PC-3 (cell line): Measurements from ENCODE around the gene ZNF358. TPM values are rescaled to one million over a fixed set of nuclear protein-coding genes. Genes with fewer than 3 reads are reported as not detected.

Experiments
- ATAC-seq: fragments of 200-7000 bp; cut with Tn5 transposase; 2 replicates; pipeline ENCODE4 v1.9.1; 2020; ENCODE audit warnings: mild to moderate bottlenecking, moderate library complexity
- BruUV-seq: library from RNA; stranded (reverse); fragments of 400-500 nt; replicated peaks from 2 replicates; lab custom pipeline; 2021; lab: Mats Ljungman, UMichigan
- CTCF ChIA-PET: fragments of 300-600 bp; sonication (Branson Sonifier 250); formaldehyde crosslinking; loops from one replicate; lab custom pipeline; 2022; ENCODE audit warnings: antibody characterized with exemption; lab: Charles Lee
- POLR2A ChIA-PET: fragments of 300-600 bp; sonication (Branson Sonifier 250); formaldehyde crosslinking; loops from one replicate; lab custom pipeline; 2022; ENCODE audit warnings: antibody characterized with exemption; ENCODE audit not compliant: unreplicated experiment; lab: Charles Lee
- DNase-seq: peaks from one replicate; pipeline ENCODE4 v3.0.0-alpha.2; 2015
- H2AFZ ChIP-seq: fragments of 300-600 bp; sonication (generic); 2 replicates; pipeline ENCODE4 v1.6.0; 2016; ENCODE audit warnings: antibody characterized with exemption, low read length
- H3F3A ChIP-seq: fragments of 300-600 bp; sonication (generic); one replicate; pipeline ENCODE4 v1.6.0; 2017; ENCODE audit warnings: antibody characterized with exemption, low read length, control low read depth, mild to moderate bottlenecking; ENCODE audit not compliant: unreplicated experiment
- H3K27ac ChIP-seq: fragments of 300-600 bp; sonication (generic); 2 replicates; pipeline ENCODE4 v1.5.1; 2016; ENCODE audit warnings: mild to moderate bottlenecking, low read length
- H3K27me3 ChIP-seq: fragments of 300-600 bp; sonication (generic); 2 replicates; pipeline ENCODE4 v1.6.1; 2016; ENCODE audit warnings: low read length, mixed read lengths
- H3K36me3 ChIP-seq: fragments of 300-600 bp; sonication (generic); 2 replicates; pipeline ENCODE4 v1.6.1; 2016; ENCODE audit warnings: low read depth, mixed run types, low read length, mixed read lengths
- H3K4me1 ChIP-seq: fragments of 300-600 bp; sonication (generic); 2 replicates; pipeline ENCODE4 v1.5.1; 2016; ENCODE audit warnings: low read length; ENCODE audit not compliant: insufficient read depth
- H3K4me2 ChIP-seq: fragments of 300-600 bp; sonication (generic); 2 replicates; pipeline ENCODE4 v1.6.0; 2016; ENCODE audit warnings: low read length
- H3K4me3 ChIP-seq: fragments of 300-600 bp; sonication (generic); 2 replicates; pipeline ENCODE4 v1.5.1; 2016; ENCODE audit warnings: mild to moderate bottlenecking, low read length, mixed read lengths
- H3K79me2 ChIP-seq: fragments of 300-600 bp; sonication (generic); 2 replicates; pipeline ENCODE4 v1.6.1; 2017; ENCODE audit warnings: low read length, mixed read lengths
- H3K9ac ChIP-seq: fragments of 300-600 bp; sonication (generic); 2 replicates; pipeline ENCODE4 v1.6.0; 2016; ENCODE audit warnings: mild to moderate bottlenecking, low read length
- H3K9me2 ChIP-seq: fragments of 300-600 bp; sonication (generic); replicated peaks from 2 replicates; pipeline ENCODE4 v1.6.1; 2016; ENCODE audit warnings: mixed run types, low read length, mixed read lengths
- H3K9me3 ChIP-seq: fragments of 300-600 bp; sonication (generic); 2 replicates; pipeline ENCODE4 v1.6.1; 2016; ENCODE audit warnings: low read length, mixed read lengths
- H4K20me1 ChIP-seq: fragments of 300-600 bp; sonication (generic); 2 replicates; pipeline ENCODE4 v1.6.1; 2016; ENCODE audit warnings: low read length, mixed read lengths
- CTCF ChIP-seq: fragments of 300-600 bp; sonication (generic); conservative IDR thresholded peaks from 2 replicates; pipeline ENCODE4 v1.5.1; 2017; ENCODE audit warnings: antibody characterized with exemption, low read depth, mild to moderate bottlenecking, low read length
- EZH2 ChIP-seq: fragments of 300-600 bp; sonication (generic); IDR thresholded peaks from one replicate; pipeline ENCODE4 v1.6.1; 2017; ENCODE audit warnings: antibody characterized with exemption, mild to moderate bottlenecking, low read length; ENCODE audit not compliant: unreplicated experiment
- EZH2phosphoT487 ChIP-seq: fragments of 300-600 bp; sonication (generic); IDR thresholded peaks from 2 replicates; pipeline ENCODE4 v1.6.1; 2018; ENCODE audit warnings: mild to moderate bottlenecking, antibody characterized with exemption, low read length, borderline replicate concordance
- intact Hi-C: fragments of 100-400 bp; cut with micrococcal nuclease; formaldehyde crosslinking; loops from 2 replicates; pipeline ENCODE4 v1.9.0; 2023
- total RNA-seq: library from RNA; depleted of rRNA; stranded (reverse); fragments of >200 nt; gene quantifications from 2 replicates; pipeline ENCODE4 v1.2.3, GENCODE V29; 2014

The ZNF358 gene
- total RNA-seq, 1 experiment from 2014 or later = 41.6 TPM

GRCh38 chr19:7556696-7557315 lies 40.9 kb downstream of the ZNF358 start:
- CTCF ChIA-PET = no interaction called here
- no peaks in the 10 kb centered on the region for H3K27me3 ChIP-seq
- no peak overlapping the region for H3K4me3 ChIP-seq
- no peak for ATAC-seq
- no peaks in the 10 kb centered on the region for H3K9me2 ChIP-seq
- H3F3A ChIP-seq = no peaks in the 10 kb centered on the region
- H3K4me1 ChIP-seq = no peaks in the 10 kb centered on the region
- POLR2A ChIA-PET = no interaction called here
- no peak for DNase-seq
- TF ChIP-seq EZH2phosphoT487 (no peak), EZH2 (no peak), CTCF (no peak)
- intact Hi-C loops = no loop called here
- no peak overlapping the region for H2AFZ ChIP-seq
- H4K20me1 ChIP-seq = no peaks in the 10 kb centered on the region
- H3K9me3 ChIP-seq = no peaks in the 10 kb centered on the region
- H3K4me2 ChIP-seq = no peak overlapping the region
- no peaks in the 10 kb centered on the region for H3K79me2 ChIP-seq
- BruUV-seq = no TSS peak
- no peak overlapping the region for H3K27ac ChIP-seq
- H3K9ac ChIP-seq = no peak overlapping the region
- H3K36me3 ChIP-seq = peaks cover 56% of the 10 kb centered on the region

DNA sequence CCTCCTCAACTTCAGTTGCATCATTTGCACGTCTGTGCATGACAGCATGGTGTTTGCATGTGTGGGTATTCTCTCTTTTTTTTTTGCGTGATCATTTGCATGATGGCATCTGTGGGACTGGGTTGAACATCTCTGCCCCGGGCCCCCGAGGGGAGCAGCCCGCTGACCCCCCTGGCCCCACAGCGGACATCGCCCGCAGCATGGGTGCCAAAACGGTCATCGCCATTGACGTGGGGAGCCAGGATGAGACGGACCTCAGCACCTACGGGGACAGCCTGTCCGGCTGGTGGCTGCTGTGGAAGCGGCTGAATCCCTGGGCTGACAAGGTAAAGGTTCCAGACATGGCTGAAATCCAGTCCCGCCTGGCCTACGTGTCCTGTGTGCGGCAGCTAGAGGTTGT lies 42.8 kb downstream of the ZNF358 start:
- ATAC-seq (no peak), DNase-seq (no peak)
- no peaks in the 10 kb centered on the region for H3K27me3 ChIP-seq
- intact Hi-C loops = no loop called here
- ChIA-PET CTCF (no interaction called here), POLR2A (no interaction called here)
- no peak overlapping the region for H3K9ac ChIP-seq
- no peaks in the 10 kb centered on the region for H3K9me2 ChIP-seq
- H3K27ac ChIP-seq = no peak overlapping the region
- H3K4me1 ChIP-seq = no peaks in the 10 kb centered on the region
- no peaks in the 10 kb centered on the region for H3F3A ChIP-seq
- H3K4me2 ChIP-seq = no peak overlapping the region
- TF ChIP-seq EZH2phosphoT487 = no peak
- no peak for TF ChIP-seq CTCF
- TF ChIP-seq EZH2 = no peak
- no peak overlapping the region for H2AFZ ChIP-seq
- no peak overlapping the region for H3K4me3 ChIP-seq
- BruUV-seq = no TSS peak
- H3K36me3 ChIP-seq = peaks cover 53% of the 10 kb centered on the region
- H3K79me2 ChIP-seq = no peaks in the 10 kb centered on the region
- no peaks in the 10 kb centered on the region for H3K9me3 ChIP-seq
- no peaks in the 10 kb centered on the region for H4K20me1 ChIP-seq

- Histone ChIP-seq H3F3A (no peaks in the 10 kb centered on the region), H3K36me3 (peaks cover 52% of the 10 kb centered on the region), H3K27me3 (no peaks in the 10 kb centered on the region), H3K79me2 (no peaks in the 10 kb centered on the region), H3K4me1 (no peaks in the 10 kb centered on the region), H3K4me3 (no peak overlapping the region), H2AFZ (no peak overlapping the region), H3K9me3 (no peaks in the 10 kb centered on the region), H4K20me1 (no peaks in the 10 kb centered on the region), H3K4me2 (no peak overlapping the region), H3K9me2 (no peaks in the 10 kb centered on the region), H3K27ac (no peak overlapping the region), H3K9ac (no peak overlapping the region)
- ATAC-seq (no peak), DNase-seq (no peak)
- no peak for TF ChIP-seq EZH2phosphoT487
- no peak for TF ChIP-seq CTCF
- no peak for TF ChIP-seq EZH2
- no TSS peak for BruUV-seq
- POLR2A ChIA-PET = no interaction called here
- intact Hi-C loops = no loop called here
- CTCF ChIA-PET = no interaction called here
Measured at GRCh38 chr19:7559102-7559501, 43.2 kb downstream of the ZNF358 start.
